ENCODE measurements around the gene NF1.

Gene NF1

GRCh38 chr17:31393749-31394146 lies 299.0 kb downstream of the NF1 start:
- TF ChIP-seq CTCF (IDR thresholded peaks at IDR 0.05; ENCODE audit: insufficient read depth, low read depth, low read length, missing control alignments): no peak

DNA sequence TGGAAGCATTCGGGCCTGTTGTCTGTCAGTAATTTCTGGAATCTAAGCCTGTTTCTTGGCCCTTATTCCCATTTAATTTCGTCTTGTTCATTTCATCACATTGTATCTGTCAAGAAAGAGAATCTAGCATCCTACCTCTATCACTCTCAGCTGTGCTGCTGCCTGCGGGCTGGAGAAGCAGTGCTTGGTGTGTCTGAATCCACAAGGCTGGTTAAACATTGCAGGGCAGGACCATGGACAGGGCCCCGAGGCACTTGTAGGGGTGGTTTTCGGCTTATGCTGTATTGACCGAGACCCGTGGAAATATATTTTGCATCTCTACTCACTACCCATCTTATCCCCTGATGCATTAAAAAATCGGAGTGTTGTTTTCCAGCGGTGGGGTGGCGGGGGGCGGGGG lies 299.8 kb downstream of the NF1 start:
- DNase-seq (ENCODE audit: low read depth): peak; percentile 68
- no peak overlapping the region for H3K4me3 ChIP-seq (ENCODE audit: low read length)
- no peak for TF ChIP-seq CTCF (IDR thresholded peaks at IDR 0.05; ENCODE audit: insufficient read depth, low read depth, low read length, missing control alignments)

More at GRCh38 chr17:31393749-31394146, 299.0 kb downstream of the NF1 start:
- DNase-seq (ENCODE audit: low read depth): no peak
- H3K4me3 ChIP-seq (ENCODE audit: low read length): no peak overlapping the region

GRCh38 chr17:31397256-31397939 lies 302.6 kb downstream of the NF1 start:
- no peak for DNase-seq (ENCODE audit: low read depth)
- no peak overlapping the region for H3K4me3 ChIP-seq (ENCODE audit: low read length)
- TF ChIP-seq CTCF (IDR thresholded peaks at IDR 0.05; ENCODE audit: insufficient read depth, low read depth, low read length, missing control alignments): no peak

- no peak overlapping the region for H3K4me3 ChIP-seq (ENCODE audit: low read length)
- no peak for TF ChIP-seq CTCF (IDR thresholded peaks at IDR 0.05; ENCODE audit: insufficient read depth, low read depth, low read length, missing control alignments)
- DNase-seq (ENCODE audit: low read depth): no peak
Measured at GRCh38 chr17:31398381-31399311, 303.9 kb downstream of the NF1 start.

DNA sequence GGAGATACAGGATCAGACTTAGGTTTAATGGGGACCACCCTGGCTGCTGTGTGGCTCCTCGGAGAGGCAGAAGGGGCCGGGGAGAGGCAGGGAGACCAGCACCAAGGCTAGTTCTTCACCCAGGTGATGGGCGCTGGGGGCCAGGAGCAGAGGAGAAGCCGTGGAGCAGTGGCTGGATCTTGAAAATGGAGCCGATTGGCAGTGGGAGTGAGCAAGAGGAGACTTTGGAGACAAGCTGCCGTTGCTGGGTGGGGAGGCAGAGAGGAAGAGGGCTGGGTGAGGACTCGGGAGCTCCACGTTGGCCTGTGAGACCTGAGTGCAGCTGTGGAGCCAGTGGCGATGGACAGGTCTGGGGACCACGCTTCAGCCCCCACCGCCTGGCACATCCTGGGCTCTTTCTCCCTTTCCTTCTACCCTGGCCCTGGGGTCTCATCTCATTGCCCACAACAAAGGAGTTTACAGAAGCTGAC lies 305.7 kb downstream of the NF1 start:
- DNase-seq (ENCODE audit: low read depth): no peak
- H3K4me3 ChIP-seq (ENCODE audit: low read length): no peak overlapping the region
- TF ChIP-seq CTCF (IDR thresholded peaks at IDR 0.05; ENCODE audit: insufficient read depth, low read depth, low read length, missing control alignments): no peak

- no peak overlapping the region for H3K4me3 ChIP-seq (ENCODE audit: low read length)
- TF ChIP-seq CTCF (IDR thresholded peaks at IDR 0.05; ENCODE audit: insufficient read depth, low read depth, low read length, missing control alignments): no peak
- DNase-seq (ENCODE audit: low read depth): no peak
Measured at GRCh38 chr17:31401456-31402254, 306.9 kb downstream of the NF1 start.

Data from epithelial cell of esophagus (primary cell).